HG03378 (cell line): ENCODE measurements around the gene AVP.

Source experiments
- ATAC-seq: cut with Tn5 transposase; IDR thresholded peaks from one replicate; pipeline ENCODE4 v1.9.1; 2021; ENCODE audit warnings: mild to moderate bottlenecking, moderate library complexity; ENCODE audit not compliant: unreplicated experiment

AVP gene

GRCh38 chr20:3111507-3111906 is 27.0 kb upstream of the AVP start:
- ATAC-seq, result no peak

DNA sequence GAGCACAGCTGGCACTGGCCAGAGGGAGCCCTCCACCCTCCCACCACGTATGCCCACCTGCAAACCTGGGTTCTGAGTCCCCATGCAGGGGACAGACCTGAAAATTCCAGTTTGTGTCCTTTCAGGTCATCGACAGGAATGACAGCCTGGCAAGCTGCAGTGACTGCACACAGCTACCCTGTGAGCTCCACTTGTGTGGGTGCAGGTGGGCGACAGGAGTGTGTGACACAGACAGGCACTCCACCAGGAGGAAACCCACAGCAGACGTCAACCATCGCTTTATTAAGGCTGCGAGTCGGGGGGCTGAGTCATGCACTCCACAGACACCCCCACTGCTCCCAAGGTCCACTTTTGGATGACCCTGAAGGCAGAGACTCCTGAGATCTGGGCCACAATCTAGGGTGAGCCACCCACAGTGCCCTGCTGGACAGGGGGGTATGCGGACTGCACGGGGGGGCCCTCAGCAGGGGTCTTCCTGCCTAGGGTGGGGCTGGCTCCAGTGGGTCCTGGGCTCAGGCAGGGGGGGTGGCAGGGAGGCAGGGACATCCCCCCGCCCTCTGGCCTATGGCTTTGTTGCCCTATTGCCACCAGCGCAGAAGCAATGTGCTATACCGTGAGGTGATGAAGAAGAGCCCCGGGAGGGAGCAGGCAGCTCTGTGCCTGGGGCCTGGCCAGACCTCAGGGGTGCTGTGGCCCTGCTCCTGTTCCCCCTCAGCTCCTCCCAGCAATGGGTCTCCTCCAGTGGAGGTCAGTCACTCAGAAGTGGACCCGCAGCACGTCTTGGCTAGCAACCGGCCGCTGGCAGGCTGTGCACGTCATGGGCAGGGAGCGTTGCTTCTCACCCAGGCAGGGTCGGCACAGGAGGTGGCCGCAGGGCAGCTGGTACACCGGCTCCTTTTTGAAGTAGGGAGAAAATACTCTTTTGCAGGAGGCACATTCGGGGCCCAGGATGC is 25.1 kb upstream of the AVP start:
- ATAC-seq, result no peak

- ATAC-seq, result no peak
These were observed 23.0 kb upstream of the AVP start for GRCh38 chr20:3107464-3108025.

- ATAC-seq, result no peak
These were observed 22.3 kb upstream of the AVP start for GRCh38 chr20:3106658-3107463.

DNA sequence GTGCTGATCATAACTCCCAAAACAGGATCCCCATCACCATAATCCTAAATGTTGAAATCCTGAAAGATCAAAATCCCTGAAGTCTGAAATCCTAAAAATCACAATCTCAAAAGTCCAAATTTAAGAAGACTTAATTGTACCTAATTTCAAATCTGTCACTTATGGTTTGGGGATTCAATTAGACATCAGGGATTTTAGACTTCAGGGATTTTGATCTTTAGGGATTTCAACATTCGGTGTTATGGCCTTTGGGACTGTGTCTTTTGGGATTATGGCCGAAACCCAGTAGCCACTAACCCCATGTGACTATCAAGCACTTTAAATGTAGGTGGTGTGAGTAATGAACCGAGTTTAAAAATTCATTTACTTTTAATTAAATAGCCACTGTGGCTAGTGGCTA is 21.7 kb upstream of the AVP start:
- no peak for ATAC-seq

- no peak for ATAC-seq
These were observed 21.0 kb upstream of the AVP start for GRCh38 chr20:3105256-3106137.

DNA sequence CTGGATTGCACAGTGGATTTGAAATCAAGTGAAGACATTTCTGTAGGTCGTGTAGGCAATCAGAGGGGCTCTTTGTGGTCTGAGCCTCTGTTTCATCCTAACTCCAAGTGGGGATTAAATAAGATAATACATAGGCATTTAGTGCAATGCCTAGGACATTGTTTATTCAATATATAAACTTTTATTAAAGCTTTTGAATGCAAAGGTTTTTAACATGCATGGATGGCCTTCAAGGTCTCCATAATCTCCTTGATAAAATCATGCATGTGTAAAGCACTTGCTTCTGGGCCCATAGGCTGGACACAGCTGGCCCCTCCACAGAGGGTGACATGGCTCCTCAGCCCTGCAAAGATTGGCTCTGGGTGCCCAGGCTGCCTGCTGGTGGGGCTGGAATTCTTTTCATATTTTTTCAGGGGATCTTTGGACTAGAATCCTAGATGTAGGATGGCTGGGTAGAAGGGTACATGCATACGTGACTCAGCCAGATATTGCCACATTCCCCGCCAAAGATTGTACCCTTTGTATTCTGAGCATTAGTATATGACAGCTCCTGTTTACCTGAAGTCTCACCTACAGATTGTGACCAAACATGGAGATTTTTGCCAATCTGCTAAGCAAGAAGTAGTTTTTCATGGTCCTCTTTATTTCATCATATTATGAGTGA is 19.0 kb upstream of the AVP start:
- no peak for ATAC-seq

GRCh38 chr20:3102575-3103368 is 18.2 kb upstream of the AVP start:
- no peak for ATAC-seq

DNA sequence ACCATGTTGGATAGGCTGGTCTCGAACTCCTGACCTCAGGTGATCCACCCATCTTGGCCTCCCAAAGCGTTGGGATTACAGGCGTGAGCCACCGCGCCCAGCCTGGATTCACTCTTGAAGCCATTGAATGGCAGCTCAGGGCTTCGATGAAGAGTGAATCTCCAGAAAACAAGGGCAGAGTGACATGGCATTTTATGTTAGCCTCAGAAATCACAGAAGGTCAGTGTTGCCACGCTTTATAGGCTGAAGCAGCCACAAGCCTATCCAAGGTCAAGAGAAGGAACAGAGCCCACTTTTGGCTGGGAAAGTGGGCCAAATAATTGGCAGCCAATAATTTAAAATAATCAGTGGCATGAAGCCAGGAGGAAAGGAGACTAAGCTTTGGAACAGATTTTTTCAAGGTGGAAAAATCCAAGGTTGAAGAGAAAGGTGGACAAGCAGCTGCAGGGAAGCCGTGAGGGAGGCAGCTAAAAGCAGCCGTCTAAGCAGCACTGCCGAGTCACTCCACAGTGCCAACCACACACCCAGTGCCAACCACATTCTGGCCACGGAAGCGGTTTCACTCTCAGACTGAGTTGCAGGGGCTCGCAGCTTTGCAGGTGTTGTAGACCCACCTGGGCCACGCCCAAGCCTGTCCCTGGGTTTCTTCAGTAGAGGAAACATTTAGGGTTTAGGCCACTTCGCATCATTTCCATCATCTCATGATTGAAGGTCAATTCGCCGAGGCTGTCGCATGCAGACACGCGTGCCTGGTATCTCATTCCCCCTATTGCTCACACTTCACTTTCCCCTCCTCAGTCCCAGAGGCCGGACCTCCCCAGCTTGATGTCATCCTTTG is 17.4 kb upstream of the AVP start:
- no peak for ATAC-seq

GRCh38 chr20:3101251-3101650 is 16.7 kb upstream of the AVP start:
- ATAC-seq, result no peak

- no peak for ATAC-seq
These were observed 16.0 kb upstream of the AVP start for GRCh38 chr20:3100480-3100879.

- ATAC-seq, result no peak
These were observed 10.5 kb upstream of the AVP start for GRCh38 chr20:3094848-3095629.

DNA sequence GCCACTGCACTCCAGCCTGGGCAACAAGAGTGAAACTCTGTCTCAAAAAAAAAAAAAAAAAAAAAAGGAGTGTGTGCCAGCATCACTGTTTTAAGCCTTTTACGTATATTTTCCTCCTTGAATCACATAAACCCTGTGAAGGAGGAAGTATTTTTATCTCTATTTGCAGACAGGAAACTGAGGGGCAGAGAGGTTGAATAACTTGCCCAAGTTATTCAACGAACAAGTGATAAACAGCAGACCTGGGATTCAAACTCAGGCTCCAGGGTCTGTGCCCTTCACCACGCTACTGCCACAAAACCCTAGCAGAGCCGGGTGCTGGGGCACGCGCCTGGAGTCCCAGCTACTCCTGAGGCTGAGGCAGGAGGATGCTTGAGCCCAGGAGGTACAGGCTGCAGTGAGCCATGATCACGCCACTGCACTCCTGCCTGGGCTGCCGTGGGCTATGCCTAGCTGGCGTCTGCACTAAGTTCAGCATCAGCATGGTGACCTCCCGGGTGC is 9.4 kb upstream of the AVP start:
- no peak for ATAC-seq

DNA sequence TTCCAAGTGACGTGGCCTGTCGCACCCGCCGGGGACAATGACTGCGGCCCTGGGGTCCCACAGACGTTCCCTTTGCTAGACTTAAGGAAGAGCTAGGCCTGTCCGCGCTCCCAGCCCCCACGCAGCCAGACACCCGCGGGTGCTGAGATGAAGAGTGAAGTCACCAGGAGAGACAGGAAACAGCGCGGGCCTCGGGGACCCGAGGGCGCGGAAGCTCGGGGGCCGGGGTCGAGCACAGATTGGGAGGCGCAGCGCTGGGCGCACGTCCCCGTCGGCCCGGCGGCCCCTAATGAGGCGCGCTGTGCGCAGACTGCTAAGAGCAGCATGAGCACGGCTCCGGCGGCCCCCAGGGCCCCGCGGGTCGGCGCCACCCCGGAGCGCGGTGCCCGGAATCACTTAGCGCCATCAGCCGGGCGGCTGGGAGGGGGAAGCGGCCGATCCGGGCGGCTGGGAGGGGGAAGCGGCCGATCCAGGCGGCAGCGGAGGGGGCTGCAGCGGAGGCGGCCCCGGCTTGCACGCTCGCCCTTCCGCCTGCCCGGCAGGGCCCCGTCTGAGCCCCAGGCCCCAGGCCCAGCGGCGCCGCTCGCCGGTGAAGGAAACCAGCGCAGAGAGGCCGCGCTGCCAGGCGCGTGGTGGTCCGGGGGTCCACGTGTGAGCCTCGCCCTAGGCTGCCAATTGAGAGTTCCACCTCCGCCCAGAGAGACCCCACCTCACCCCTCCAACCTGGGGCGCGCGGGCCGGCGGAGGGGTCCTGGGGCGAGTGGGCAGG is 8.3 kb upstream of the AVP start:
- ATAC-seq, result no peak

- ATAC-seq, result no peak
These were observed 6.0 kb upstream of the AVP start for GRCh38 chr20:3090565-3090964.

DNA sequence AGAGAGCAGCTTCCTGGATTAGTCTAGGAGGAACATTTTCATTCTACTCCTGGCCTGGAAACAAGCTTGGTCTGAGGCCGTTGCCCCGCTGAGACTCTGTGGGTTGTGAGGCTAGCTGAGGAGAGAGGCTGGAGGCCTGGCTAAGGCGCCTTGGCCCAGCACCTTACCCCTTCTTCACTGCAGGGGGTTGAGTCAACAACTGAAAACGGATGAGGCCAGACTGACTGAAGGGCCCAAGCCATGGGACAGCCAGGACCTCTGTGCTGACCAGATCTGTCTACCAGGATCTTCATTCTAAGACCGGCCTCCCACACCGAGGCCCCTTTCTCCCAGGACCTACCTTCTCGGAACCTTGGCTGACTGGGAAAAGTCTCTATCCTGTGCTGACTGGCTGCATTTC is 3.5 kb upstream of the AVP start:
- no peak for ATAC-seq

GRCh38 chr20:3085571-3086072 is 1.1 kb upstream of the AVP start:
- ATAC-seq, result no peak
